Panc1 (cell line): ENCODE data around the gene ANKMY2. TPM values are rescaled to one million over a fixed set of nuclear protein-coding genes. Genes with fewer than 3 reads are reported as not detected.

ENCODE experiments used
- ATAC-seq: fragments of 200-7000 bp; cut with Tn5 transposase; 2 replicates; pipeline ENCODE4 v1.9.1; 2020; ENCODE audit warnings: mild to moderate bottlenecking, moderate library complexity
- BruUV-seq: library from RNA; stranded (reverse); fragments of 400-500 nt; replicated peaks from 2 replicates; lab custom pipeline; 2021; lab: Mats Ljungman, UMichigan
- CTCF ChIA-PET: fragments of 300-600 bp; sonication (Branson Sonifier 250); formaldehyde crosslinking; loops from one replicate; lab custom pipeline; 2022; ENCODE audit warnings: antibody characterized with exemption; lab: Charles Lee
- POLR2A ChIA-PET: fragments of 300-600 bp; sonication (Branson Sonifier 250); formaldehyde crosslinking; loops from one replicate; lab custom pipeline; 2022; ENCODE audit warnings: antibody characterized with exemption; lab: Charles Lee
- DNase-seq: peaks from one replicate; pipeline ENCODE4 v3.0.0-alpha.2; 2010; ENCODE audit warnings: low read depth, low spot score
- H3K27ac ChIP-seq: 2 replicates; pipeline ENCODE4 v1.5.1; 2011; ENCODE audit warnings: mild to moderate bottlenecking, low read length, inconsistent platforms
- H3K27me3 ChIP-seq: fragments of 200-500 bp; sonication (Bioruptor generic); 2 replicates; pipeline ENCODE4 v1.6.0; 2014; ENCODE audit warnings: low read length, inconsistent platforms; ENCODE audit not compliant: control insufficient read depth, insufficient read depth
- H3K36me3 ChIP-seq: fragments of 200-500 bp; sonication (Bioruptor generic); 2 replicates; pipeline ENCODE4 v1.5.1; 2014; ENCODE audit warnings: inconsistent platforms, mild to moderate bottlenecking, low read length, moderate library complexity; ENCODE audit not compliant: control insufficient read depth, insufficient read depth
- H3K4me1 ChIP-seq: 2 replicates; pipeline ENCODE4 v1.5.1; 2011; ENCODE audit warnings: inconsistent platforms, mild to moderate bottlenecking, low read length, moderate library complexity; ENCODE audit not compliant: control insufficient read depth, insufficient read depth
- H3K4me3 ChIP-seq, 2 experiments: 2 replicates each; pipeline ENCODE4 v1.5.1; 2011 to 2012; ENCODE audit warnings: low read depth in 2 of 2, low read length in 2 of 2, mild to moderate bottlenecking in 2 of 2, inconsistent platforms in 1 of 2, moderate library complexity in 1 of 2
- H3K9me3 ChIP-seq: fragments of 200-500 bp; sonication (Bioruptor generic); 2 replicates; pipeline ENCODE4 v1.5.1; 2014; ENCODE audit warnings: low read depth, mild to moderate bottlenecking, inconsistent platforms, low read length, moderate library complexity; ENCODE audit not compliant: control insufficient read depth, insufficient read depth
- POLR2AphosphoS5 ChIP-seq: IDR thresholded peaks from 2 replicates; pipeline ENCODE4 v1.6.1; 2012; ENCODE audit warnings: mild to moderate bottlenecking, low read depth, low read length, moderate library complexity
- SIN3A ChIP-seq: IDR thresholded peaks from 2 replicates; pipeline ENCODE4 v1.6.1; 2012; ENCODE audit warnings: low read depth, mild to moderate bottlenecking, low read length, moderate library complexity, borderline replicate concordance; ENCODE audit not compliant: insufficient read depth
- TCF7L2 ChIP-seq: IDR thresholded peaks from 2 replicates; pipeline ENCODE4 v1.6.1; 2011; ENCODE audit warnings: mild to moderate bottlenecking, low read depth, low read length, inconsistent platforms
- in situ Hi-C: cut with HindIII; loops from 2 replicates; pipeline ENCODE4 v1.10.0; 2016; ENCODE audit warnings: low sequenced_read_pairs, low pct_unique_long_range_greater_than_20kb
- intact Hi-C: fragments of 100-400 bp; cut with micrococcal nuclease; formaldehyde crosslinking; loops from one replicate; pipeline ENCODE4 v1.10.0; 2022; ENCODE audit not compliant: unreplicated experiment
- total RNA-seq: library from RNA; stranded (reverse); gene quantifications from one replicate; pipeline ENCODE4 v1.2.1, GENCODE V29; 2021; ENCODE audit not compliant: unreplicated experiment
- TF ChIP-seq, protein P1 (sequence below): fragments of 450-650 bp; IDR thresholded peaks from 2 replicates; pipeline ENCODE4 v1.5.1; 2017; ENCODE audit warnings: mild to moderate bottlenecking
- TF ChIP-seq, protein P2 (sequence below), 2 experiments: IDR thresholded peaks; 2 replicates each; pipeline ENCODE4 v1.6.1; 2011 to 2012; ENCODE audit warnings: low read depth in 2 of 2, control low read depth in 1 of 2, low read length in 1 of 2, mild to moderate bottlenecking in 1 of 2, moderate library complexity in 1 of 2; ENCODE audit not compliant: insufficient read depth in 1 of 2

ANKMY2 gene
- total RNA-seq, 1 experiment from 2014 or later = 18.6 TPM

DNA sequence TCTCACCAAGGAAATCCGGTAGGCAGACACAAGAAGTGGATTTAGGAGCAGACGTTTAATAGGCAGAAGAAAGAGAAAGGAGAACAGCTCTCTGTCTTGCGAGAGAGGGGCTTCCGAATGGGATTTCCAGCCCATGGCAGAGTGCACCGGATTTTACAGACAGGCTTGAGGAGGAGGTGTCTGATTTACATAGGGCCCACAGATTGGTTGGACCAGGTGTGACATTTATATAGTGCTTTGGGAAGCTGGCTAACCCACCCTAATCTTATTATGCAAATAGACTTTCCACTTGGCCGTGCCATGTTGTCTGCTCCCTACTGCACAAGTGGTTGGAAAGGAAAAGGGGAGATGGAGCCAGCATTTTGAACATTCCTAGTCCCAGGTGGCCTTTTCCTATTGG is 57.8 kb downstream of the ANKMY2 start:
- Histone ChIP-seq H3K4me1 (no peaks in the 10 kb centered on the region), H3K27ac (no peak overlapping the region), H3K4me3 (no peak overlapping the region), H3K9me3 (no peaks in the 10 kb centered on the region), H3K36me3 (no peaks in the 10 kb centered on the region), H3K27me3 (no peaks in the 10 kb centered on the region)
- intact Hi-C loops = no loop called here
- no TSS peak for BruUV-seq
- TF ChIP-seq, protein P1, sequence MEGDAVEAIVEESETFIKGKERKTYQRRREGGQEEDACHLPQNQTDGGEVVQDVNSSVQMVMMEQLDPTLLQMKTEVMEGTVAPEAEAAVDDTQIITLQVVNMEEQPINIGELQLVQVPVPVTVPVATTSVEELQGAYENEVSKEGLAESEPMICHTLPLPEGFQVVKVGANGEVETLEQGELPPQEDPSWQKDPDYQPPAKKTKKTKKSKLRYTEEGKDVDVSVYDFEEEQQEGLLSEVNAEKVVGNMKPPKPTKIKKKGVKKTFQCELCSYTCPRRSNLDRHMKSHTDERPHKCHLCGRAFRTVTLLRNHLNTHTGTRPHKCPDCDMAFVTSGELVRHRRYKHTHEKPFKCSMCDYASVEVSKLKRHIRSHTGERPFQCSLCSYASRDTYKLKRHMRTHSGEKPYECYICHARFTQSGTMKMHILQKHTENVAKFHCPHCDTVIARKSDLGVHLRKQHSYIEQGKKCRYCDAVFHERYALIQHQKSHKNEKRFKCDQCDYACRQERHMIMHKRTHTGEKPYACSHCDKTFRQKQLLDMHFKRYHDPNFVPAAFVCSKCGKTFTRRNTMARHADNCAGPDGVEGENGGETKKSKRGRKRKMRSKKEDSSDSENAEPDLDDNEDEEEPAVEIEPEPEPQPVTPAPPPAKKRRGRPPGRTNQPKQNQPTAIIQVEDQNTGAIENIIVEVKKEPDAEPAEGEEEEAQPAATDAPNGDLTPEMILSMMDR = no peak
- TF ChIP-seq TCF7L2 (no peak), SIN3A (no peak), POLR2AphosphoS5 (no peak)
- TF ChIP-seq, protein P2, sequence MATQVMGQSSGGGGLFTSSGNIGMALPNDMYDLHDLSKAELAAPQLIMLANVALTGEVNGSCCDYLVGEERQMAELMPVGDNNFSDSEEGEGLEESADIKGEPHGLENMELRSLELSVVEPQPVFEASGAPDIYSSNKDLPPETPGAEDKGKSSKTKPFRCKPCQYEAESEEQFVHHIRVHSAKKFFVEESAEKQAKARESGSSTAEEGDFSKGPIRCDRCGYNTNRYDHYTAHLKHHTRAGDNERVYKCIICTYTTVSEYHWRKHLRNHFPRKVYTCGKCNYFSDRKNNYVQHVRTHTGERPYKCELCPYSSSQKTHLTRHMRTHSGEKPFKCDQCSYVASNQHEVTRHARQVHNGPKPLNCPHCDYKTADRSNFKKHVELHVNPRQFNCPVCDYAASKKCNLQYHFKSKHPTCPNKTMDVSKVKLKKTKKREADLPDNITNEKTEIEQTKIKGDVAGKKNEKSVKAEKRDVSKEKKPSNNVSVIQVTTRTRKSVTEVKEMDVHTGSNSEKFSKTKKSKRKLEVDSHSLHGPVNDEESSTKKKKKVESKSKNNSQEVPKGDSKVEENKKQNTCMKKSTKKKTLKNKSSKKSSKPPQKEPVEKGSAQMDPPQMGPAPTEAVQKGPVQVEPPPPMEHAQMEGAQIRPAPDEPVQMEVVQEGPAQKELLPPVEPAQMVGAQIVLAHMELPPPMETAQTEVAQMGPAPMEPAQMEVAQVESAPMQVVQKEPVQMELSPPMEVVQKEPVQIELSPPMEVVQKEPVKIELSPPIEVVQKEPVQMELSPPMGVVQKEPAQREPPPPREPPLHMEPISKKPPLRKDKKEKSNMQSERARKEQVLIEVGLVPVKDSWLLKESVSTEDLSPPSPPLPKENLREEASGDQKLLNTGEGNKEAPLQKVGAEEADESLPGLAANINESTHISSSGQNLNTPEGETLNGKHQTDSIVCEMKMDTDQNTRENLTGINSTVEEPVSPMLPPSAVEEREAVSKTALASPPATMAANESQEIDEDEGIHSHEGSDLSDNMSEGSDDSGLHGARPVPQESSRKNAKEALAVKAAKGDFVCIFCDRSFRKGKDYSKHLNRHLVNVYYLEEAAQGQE (IDR thresholded peaks at IDR 0.05; ENCODE audit: insufficient read depth in 1 of 2, low read depth in 2 of 2, low read length in 1 of 2) = no peak
- ChIA-PET POLR2A (interaction anchor here (0.7 kb wide), 1 partner anchor 62 kb away, joined by 21 read pairs; no protein-coding TSS in a partner anchor), CTCF (no interaction called here)
- in situ Hi-C loops = no loop called here
- DNase-seq = no peak
- no peak for ATAC-seq

DNA sequence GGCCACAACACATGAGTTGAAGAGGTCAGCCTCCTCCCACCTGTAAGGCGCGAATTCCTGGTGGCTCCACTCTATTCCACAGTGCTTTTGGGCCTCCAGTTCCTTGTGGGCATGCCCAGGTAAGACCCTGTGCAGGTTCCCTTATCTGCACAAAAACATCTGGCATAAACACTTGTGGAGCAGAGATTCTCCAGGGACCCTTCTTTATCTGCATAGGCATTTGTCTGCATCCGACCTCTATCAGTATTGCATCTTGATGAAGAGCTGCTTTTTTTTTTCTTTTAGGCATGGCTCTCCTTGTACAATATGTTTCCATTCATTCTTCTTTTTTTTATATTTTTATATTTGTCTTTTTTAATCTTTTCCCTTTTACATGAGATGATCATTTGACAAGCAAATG is 58.4 kb downstream of the ANKMY2 start:
- Histone ChIP-seq H3K36me3 (no peaks in the 10 kb centered on the region), H3K4me1 (no peaks in the 10 kb centered on the region), H3K27me3 (no peaks in the 10 kb centered on the region), H3K4me3 (no peak overlapping the region), H3K27ac (no peak overlapping the region), H3K9me3 (no peaks in the 10 kb centered on the region)
- CTCF ChIA-PET = interaction anchor here (0.7 kb wide), 1 partner anchor 276 kb away, joined by 3 read pairs; no protein-coding TSS in a partner anchor
- ATAC-seq (no peak), DNase-seq (no peak)
- in situ Hi-C loops = no loop called here
- POLR2A ChIA-PET = no interaction called here
- TF ChIP-seq POLR2AphosphoS5 (no peak), TCF7L2 (no peak)
- TF ChIP-seq, protein P2 (IDR thresholded peaks at IDR 0.05; ENCODE audit: insufficient read depth in 1 of 2, low read depth in 2 of 2, low read length in 1 of 2) = no peak
- BruUV-seq = no TSS peak
- intact Hi-C loops = no loop called here
